22Rv1 (cell line): ENCODE results near the gene DDX31.

Experiments
- CTCF ChIP-seq: fragments of 450-650 bp; IDR thresholded peaks from 2 replicates; pipeline ENCODE4 v1.5.1; 2017; ENCODE audit warnings: mild to moderate bottlenecking
- ZFX ChIP-seq: fragments of 450-650 bp; IDR thresholded peaks from 2 replicates; pipeline ENCODE4 v1.6.1; 2017; ENCODE audit warnings: antibody characterized with exemption, borderline replicate concordance

- no peak for TF ChIP-seq CTCF
- TF ChIP-seq ZFX, result no peak
Observed at GRCh38 chr9:132596200-132596599, 73.6 kb downstream of the DDX31 start.
